Neural progenitor cell (in vitro differentiated cells): Measurements from ENCODE around the gene SMTNL1.

Source experiments
- CTCF ChIP-seq: fragments of 200-600 bp; sonication (generic); IDR thresholded peaks from 2 replicates; pipeline ENCODE4 v1.5.1; 2017; ENCODE audit warnings: antibody characterized with exemption, mild to moderate bottlenecking
- EZH2 ChIP-seq: fragments of 200-600 bp; sonication (generic); IDR thresholded peaks from 2 replicates; pipeline ENCODE4 v1.6.1; 2017; ENCODE audit warnings: antibody characterized with exemption, mild to moderate bottlenecking, moderate library complexity
- EZH2phosphoT487 ChIP-seq: fragments of 200-600 bp; sonication (generic); IDR thresholded peaks from 2 replicates; pipeline ENCODE4 v1.6.1; 2017; ENCODE audit warnings: antibody characterized with exemption

- TF ChIP-seq CTCF (no peak), EZH2 (no peak), EZH2phosphoT487 (no peak)
Observed at GRCh38 chr11:57547854-57548377, 10.5 kb downstream of the SMTNL1 start.
